Measurements from ENCODE around the gene DMD. TPM values are rescaled to one million over a fixed set of nuclear protein-coding genes. Genes with fewer than 3 reads are reported as not detected.

The DMD gene
- total and polyA plus RNA-seq, 2 donors from 2014 or later: 4.2 to 17.9 TPM

DNA sequence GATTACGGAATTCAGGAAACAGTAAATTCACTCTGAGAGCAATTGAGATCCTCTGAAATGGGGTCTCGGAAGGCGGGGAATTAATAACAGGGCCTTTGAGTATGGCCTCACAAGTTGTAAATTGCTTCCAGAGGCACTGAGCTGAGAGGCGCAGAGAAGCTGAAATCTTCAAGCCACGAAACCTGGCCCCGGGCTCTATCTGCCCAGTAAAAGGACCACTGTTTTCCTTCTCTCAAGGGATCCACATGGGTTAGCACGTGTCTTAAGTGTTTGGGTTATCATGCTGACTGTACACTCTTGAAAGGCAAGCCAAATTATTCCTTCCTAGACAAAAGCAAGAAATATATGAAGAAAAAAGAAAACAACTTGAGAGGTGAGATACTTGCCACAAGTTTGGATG lies 1126.6 kb downstream of the DMD start:
- TF ChIP-seq, protein P1, sequence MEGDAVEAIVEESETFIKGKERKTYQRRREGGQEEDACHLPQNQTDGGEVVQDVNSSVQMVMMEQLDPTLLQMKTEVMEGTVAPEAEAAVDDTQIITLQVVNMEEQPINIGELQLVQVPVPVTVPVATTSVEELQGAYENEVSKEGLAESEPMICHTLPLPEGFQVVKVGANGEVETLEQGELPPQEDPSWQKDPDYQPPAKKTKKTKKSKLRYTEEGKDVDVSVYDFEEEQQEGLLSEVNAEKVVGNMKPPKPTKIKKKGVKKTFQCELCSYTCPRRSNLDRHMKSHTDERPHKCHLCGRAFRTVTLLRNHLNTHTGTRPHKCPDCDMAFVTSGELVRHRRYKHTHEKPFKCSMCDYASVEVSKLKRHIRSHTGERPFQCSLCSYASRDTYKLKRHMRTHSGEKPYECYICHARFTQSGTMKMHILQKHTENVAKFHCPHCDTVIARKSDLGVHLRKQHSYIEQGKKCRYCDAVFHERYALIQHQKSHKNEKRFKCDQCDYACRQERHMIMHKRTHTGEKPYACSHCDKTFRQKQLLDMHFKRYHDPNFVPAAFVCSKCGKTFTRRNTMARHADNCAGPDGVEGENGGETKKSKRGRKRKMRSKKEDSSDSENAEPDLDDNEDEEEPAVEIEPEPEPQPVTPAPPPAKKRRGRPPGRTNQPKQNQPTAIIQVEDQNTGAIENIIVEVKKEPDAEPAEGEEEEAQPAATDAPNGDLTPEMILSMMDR (IDR thresholded peaks at IDR 0.05; ENCODE audit: borderline replicate concordance, extremely low read depth, insufficient read depth): no peak
- Histone ChIP-seq H3K9ac (ENCODE audit: low read length in 3 of 3) (no peak overlapping the region), H3K9me3 (ENCODE audit: control insufficient read depth in 2 of 3, insufficient read depth in 1 of 3, low read length in 3 of 3) (no peaks in the 10 kb centered on the region), H3K27me3 (ENCODE audit: control insufficient read depth, insufficient read depth, low read length) (no peaks in the 10 kb centered on the region), H3K36me3 (ENCODE audit: control insufficient read depth in 2 of 3, insufficient read depth in 3 of 3, low read length in 3 of 3) (no peaks in the 10 kb centered on the region), H3K4me1 (ENCODE audit: control insufficient read depth in 2 of 3, insufficient read depth in 2 of 3, low read depth in 1 of 3, low read length in 3 of 3) (no peaks in the 10 kb centered on the region), H3K4me3 (ENCODE audit: low read length in 3 of 3) (no peak overlapping the region), H3K27ac (ENCODE audit: low read depth in 2 of 2, low read length in 2 of 2) (no peak overlapping the region)
- DNase-seq: no peak
- intact Hi-C loops (cut with DNase I): no loop called here
- no peak for FAIRE-seq

DNA sequence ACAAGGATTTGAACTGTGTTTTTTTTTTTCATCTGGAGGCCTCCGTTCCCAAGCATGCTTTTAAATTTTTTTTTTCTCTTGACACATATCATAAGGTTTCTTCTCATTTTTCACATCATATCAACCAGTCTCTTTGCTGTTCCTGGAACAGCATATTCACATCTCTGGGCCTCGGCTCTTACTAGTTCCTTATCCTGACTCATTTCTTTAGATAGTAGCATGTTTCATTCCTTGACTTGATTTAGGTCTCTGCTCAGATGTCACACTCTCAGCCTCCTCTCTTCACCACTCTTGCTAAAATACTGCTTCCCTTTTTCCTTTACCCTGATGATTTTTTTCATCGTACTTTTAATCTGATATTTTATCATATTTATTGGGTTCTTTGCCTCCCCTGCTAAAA lies 1163.1 kb downstream of the DMD start:
- FAIRE-seq: no peak
- Histone ChIP-seq H3K27me3 (ENCODE audit: control insufficient read depth, insufficient read depth, low read length) (no peaks in the 10 kb centered on the region), H3K4me3 (ENCODE audit: low read length in 3 of 3) (no peak overlapping the region), H3K27ac (ENCODE audit: low read depth in 2 of 2, low read length in 2 of 2) (no peak overlapping the region), H3K9me3 (ENCODE audit: control insufficient read depth in 2 of 3, insufficient read depth in 1 of 3, low read length in 3 of 3) (no peaks in the 10 kb centered on the region), H3K9ac (ENCODE audit: low read length in 3 of 3) (no peak overlapping the region), H3K36me3 (ENCODE audit: control insufficient read depth in 2 of 3, insufficient read depth in 3 of 3, low read length in 3 of 3) (no peaks in the 10 kb centered on the region), H3K4me1 (ENCODE audit: control insufficient read depth in 2 of 3, insufficient read depth in 2 of 3, low read depth in 1 of 3, low read length in 3 of 3) (no peaks in the 10 kb centered on the region)
- no peak for DNase-seq
- intact Hi-C loops (cut with DNase I): no loop called here
- TF ChIP-seq, protein P1 (IDR thresholded peaks at IDR 0.05; ENCODE audit: borderline replicate concordance, extremely low read depth, insufficient read depth): no peak

DNA sequence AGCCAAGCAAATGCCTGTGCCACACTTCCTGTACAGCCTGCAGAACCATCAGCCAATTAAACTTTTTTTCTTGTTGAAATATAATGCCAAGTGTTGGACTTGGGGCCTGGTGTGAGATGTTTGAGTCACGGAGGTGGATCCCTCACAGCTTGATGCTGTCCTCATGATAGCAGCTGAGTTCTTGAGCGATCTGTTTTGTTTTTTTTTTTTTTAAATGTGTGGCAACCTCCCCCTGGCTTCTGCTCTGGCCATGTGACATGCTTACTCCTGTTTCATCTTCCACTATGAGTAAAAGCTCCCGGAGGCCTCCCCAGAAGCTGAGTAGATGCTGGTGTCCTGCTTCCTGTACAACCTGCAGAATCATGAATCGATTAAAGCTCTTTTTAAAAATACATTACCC lies 1166.2 kb downstream of the DMD start:
- Histone ChIP-seq H3K36me3 (ENCODE audit: control insufficient read depth in 2 of 3, insufficient read depth in 3 of 3, low read length in 3 of 3) (no peaks in the 10 kb centered on the region), H3K4me1 (ENCODE audit: control insufficient read depth in 2 of 3, insufficient read depth in 2 of 3, low read depth in 1 of 3, low read length in 3 of 3) (no peaks in the 10 kb centered on the region), H3K9ac (ENCODE audit: low read length in 3 of 3) (no peak overlapping the region), H3K27ac (ENCODE audit: low read depth in 2 of 2, low read length in 2 of 2) (no peak overlapping the region), H3K9me3 (ENCODE audit: control insufficient read depth in 2 of 3, insufficient read depth in 1 of 3, low read length in 3 of 3) (no peaks in the 10 kb centered on the region), H3K4me3 (ENCODE audit: low read length in 3 of 3) (no peak overlapping the region), H3K27me3 (ENCODE audit: control insufficient read depth, insufficient read depth, low read length) (no peaks in the 10 kb centered on the region)
- intact Hi-C loops (cut with DNase I): no loop called here
- DNase-seq (no peak), FAIRE-seq (no peak)
- TF ChIP-seq, protein P1 (IDR thresholded peaks at IDR 0.05; ENCODE audit: borderline replicate concordance, extremely low read depth, insufficient read depth): no peak

DNA sequence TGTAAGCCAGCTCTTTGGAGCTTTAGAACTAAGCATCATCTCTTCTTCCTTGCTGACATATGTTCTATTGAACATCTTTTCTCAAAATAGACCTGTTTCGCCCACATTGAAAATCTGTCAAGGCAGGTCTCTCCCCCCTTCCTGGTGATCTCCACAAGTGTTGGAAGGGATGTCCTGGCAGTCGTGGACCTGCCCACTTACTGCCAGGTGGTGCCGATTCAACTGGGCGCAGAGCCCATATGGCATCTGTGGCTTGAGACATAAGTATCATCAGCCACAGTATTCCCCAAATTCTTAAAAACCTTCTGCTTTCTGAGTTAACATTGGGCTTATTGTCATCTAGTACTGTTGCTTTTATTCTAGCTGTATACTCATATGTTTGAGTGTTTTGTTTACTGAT lies 1170.2 kb downstream of the DMD start:
- Histone ChIP-seq H3K4me3 (ENCODE audit: low read length in 3 of 3) (no peak overlapping the region), H3K27me3 (ENCODE audit: control insufficient read depth, insufficient read depth, low read length) (no peaks in the 10 kb centered on the region), H3K4me1 (ENCODE audit: control insufficient read depth in 2 of 3, insufficient read depth in 2 of 3, low read depth in 1 of 3, low read length in 3 of 3) (no peaks in the 10 kb centered on the region), H3K9me3 (ENCODE audit: control insufficient read depth in 2 of 3, insufficient read depth in 1 of 3, low read length in 3 of 3) (no peaks in the 10 kb centered on the region), H3K9ac (ENCODE audit: low read length in 3 of 3) (no peak overlapping the region), H3K27ac (ENCODE audit: low read depth in 2 of 2, low read length in 2 of 2) (no peak overlapping the region), H3K36me3 (ENCODE audit: control insufficient read depth in 2 of 3, insufficient read depth in 3 of 3, low read length in 3 of 3) (no peaks in the 10 kb centered on the region)
- DNase-seq: no peak
- TF ChIP-seq, protein P1 (IDR thresholded peaks at IDR 0.05; ENCODE audit: borderline replicate concordance, extremely low read depth, insufficient read depth): no peak
- intact Hi-C loops (cut with DNase I): no loop called here
- FAIRE-seq: no peak

Data from kidney (tissue), 14 donors.